H9 (cell line): Measurements from ENCODE around the gene EFEMP1. TPM values are rescaled to one million over a fixed set of nuclear protein-coding genes. Genes with fewer than 3 reads are reported as not detected.

Experiments
- DNase-seq: peaks from one replicate; pipeline ENCODE4 v3.0.0-alpha.2; 2017
- H2AFZ ChIP-seq: one replicate; pipeline ENCODE4 v1.6.1; 2013; ENCODE audit warnings: mild to moderate bottlenecking, low read length, control low read depth, moderate library complexity
- H2AK5ac ChIP-seq: 2 replicates; pipeline ENCODE4 v1.6.1; 2013; ENCODE audit warnings: low read length, control low read depth, mixed read lengths; ENCODE audit not compliant: insufficient read length
- H2BK120ac ChIP-seq: one replicate; pipeline ENCODE4 v1.6.1; 2013; ENCODE audit warnings: low read depth, mild to moderate bottlenecking, low read length, control low read depth, inconsistent platforms; ENCODE audit not compliant: poor library complexity, severe bottlenecking
- H2BK12ac ChIP-seq: 2 replicates; pipeline ENCODE4 v1.6.1; 2013; ENCODE audit warnings: low read length, control low read depth, mixed read lengths, low read depth; ENCODE audit not compliant: insufficient read length
- H2BK15ac ChIP-seq: 2 replicates; pipeline ENCODE4 v1.6.1; 2013; ENCODE audit warnings: low read depth, low read length, control low read depth
- H2BK20ac ChIP-seq: one replicate; pipeline ENCODE4 v1.6.1; 2013; ENCODE audit warnings: low read depth, mild to moderate bottlenecking, low read length, control low read depth, inconsistent platforms; ENCODE audit not compliant: poor library complexity, severe bottlenecking
- H2BK5ac ChIP-seq: 2 replicates; pipeline ENCODE4 v1.6.1; 2013; ENCODE audit warnings: low read length, control low read depth, mixed read lengths; ENCODE audit not compliant: insufficient read length
- H3K14ac ChIP-seq: 2 replicates; pipeline ENCODE4 v1.6.1; 2013; ENCODE audit warnings: low read length, control low read depth; ENCODE audit not compliant: insufficient read depth
- H3K18ac ChIP-seq: 2 replicates; pipeline ENCODE4 v1.6.1; 2013; ENCODE audit warnings: low read depth, mild to moderate bottlenecking, mixed read lengths, low read length, control low read depth; ENCODE audit not compliant: insufficient read length
- H3K23ac ChIP-seq: 2 replicates; pipeline ENCODE4 v1.6.1; 2013; ENCODE audit warnings: low read length, control low read depth, mixed read lengths, low read depth; ENCODE audit not compliant: insufficient read length
- H3K23me2 ChIP-seq: 2 replicates; pipeline ENCODE4 v1.6.1; 2013; ENCODE audit warnings: low read depth, mild to moderate bottlenecking, mixed read lengths, low read length, control low read depth; ENCODE audit not compliant: insufficient read length, poor library complexity, severe bottlenecking
- H3K27ac ChIP-seq: 2 replicates; pipeline ENCODE4 v1.5.1; 2013; ENCODE audit warnings: low read length, control low read depth, mixed read lengths, low read depth; ENCODE audit not compliant: insufficient read length
- H3K27me3 ChIP-seq: 2 replicates; pipeline ENCODE4 v1.6.1; 2013; ENCODE audit warnings: low read length, control low read depth, inconsistent platforms; ENCODE audit not compliant: insufficient read depth
- H3K4ac ChIP-seq: 2 replicates; pipeline ENCODE4 v1.6.1; 2013; ENCODE audit warnings: low read depth, mild to moderate bottlenecking, control low read depth, inconsistent platforms, low read length, moderate library complexity
- H3K4me1 ChIP-seq: 2 replicates; pipeline ENCODE4 v1.6.1; 2013; ENCODE audit warnings: low read length, control low read depth, inconsistent platforms; ENCODE audit not compliant: insufficient read depth
- H3K4me2 ChIP-seq: 2 replicates; pipeline ENCODE4 v1.6.1; 2013; ENCODE audit warnings: low read length, control low read depth, mixed read lengths; ENCODE audit not compliant: insufficient read length, insufficient read depth
- H3K56ac ChIP-seq: 2 replicates; pipeline ENCODE4 v1.6.1; 2013; ENCODE audit warnings: low read depth, mild to moderate bottlenecking, mixed read lengths, low read length, control low read depth; ENCODE audit not compliant: insufficient read length
- H3K79me1 ChIP-seq: 2 replicates; pipeline ENCODE4 v1.6.1; 2013; ENCODE audit warnings: low read depth, mild to moderate bottlenecking, moderate library complexity, low read length, control low read depth, inconsistent platforms; ENCODE audit not compliant: insufficient read depth, poor library complexity, severe bottlenecking
- H3K79me2 ChIP-seq: 2 replicates; pipeline ENCODE4 v1.6.1; 2013; ENCODE audit warnings: low read length, control low read depth, inconsistent platforms; ENCODE audit not compliant: insufficient read depth
- H3K9ac ChIP-seq: 2 replicates; pipeline ENCODE4 v1.6.1; 2013; ENCODE audit warnings: low read length, control low read depth, mixed read lengths; ENCODE audit not compliant: insufficient read length; ENCODE audit errors: extremely low read depth
- H3K9me3 ChIP-seq: one replicate; pipeline ENCODE4 v1.6.1; 2013; ENCODE audit warnings: low read depth, low read length, inconsistent platforms; ENCODE audit not compliant: control insufficient read depth
- H3T11ph ChIP-seq: one replicate; pipeline ENCODE4 v1.6.1; 2013; ENCODE audit warnings: mild to moderate bottlenecking, low read length, control low read depth, inconsistent platforms
- H4K20me1 ChIP-seq: one replicate; pipeline ENCODE4 v1.6.1; 2013; ENCODE audit not compliant: control insufficient read depth, insufficient read length, insufficient read depth
- H4K5ac ChIP-seq: 2 replicates; pipeline ENCODE4 v1.6.1; 2013; ENCODE audit warnings: low read depth, mild to moderate bottlenecking, mixed read lengths, low read length, control low read depth; ENCODE audit not compliant: insufficient read length
- H4K8ac ChIP-seq: replicated peaks from 2 replicates; pipeline ENCODE4 v1.6.1; 2013; ENCODE audit warnings: low read length, control low read depth, mixed read lengths, low read depth; ENCODE audit not compliant: insufficient read length
- H4K91ac ChIP-seq: 2 replicates; pipeline ENCODE4 v1.6.1; 2013; ENCODE audit warnings: low read depth, mild to moderate bottlenecking, moderate library complexity, mixed read lengths, low read length, control low read depth; ENCODE audit not compliant: insufficient read length
- H3K27ac Mint-ChIP-seq, 3 experiments: 2 replicates in 2 of 3; 3 replicates in 1 of 3; pipeline ENCODE4 v1.8.0; 2020 to 2021; ENCODE audit warnings: mixed read lengths in 3 of 3, mild to moderate bottlenecking in 1 of 3, moderate library complexity in 1 of 3
- H3K27me3 Mint-ChIP-seq: 2 replicates; pipeline ENCODE4 v1.8.0; 2021; ENCODE audit warnings: low read depth, mild to moderate bottlenecking, moderate library complexity, mixed read lengths
- H3K36me3 Mint-ChIP-seq, 3 experiments: 2 replicates in 2 of 3; 3 replicates in 1 of 3; pipeline ENCODE4 v1.8.0; 2020 to 2021; ENCODE audit warnings: low read depth in 3 of 3, mixed read lengths in 3 of 3; ENCODE audit not compliant: insufficient read depth in 1 of 3
- H3K4me1 Mint-ChIP-seq, 2 experiments: 2 replicates each; pipeline ENCODE4 v1.8.0; 2020; ENCODE audit warnings: mixed read lengths in 2 of 2
- H3K4me3 Mint-ChIP-seq, 2 experiments: 2 replicates in 1 of 2; 3 replicates in 1 of 2; pipeline ENCODE4 v1.8.0; 2020 to 2021; ENCODE audit warnings: mild to moderate bottlenecking in 2 of 2, mixed read lengths in 2 of 2, moderate library complexity in 1 of 2
- H3K9me3 Mint-ChIP-seq, 2 experiments: 2 replicates in 1 of 2; 3 replicates in 1 of 2; pipeline ENCODE4 v1.8.0; 2020; ENCODE audit warnings: mild to moderate bottlenecking in 2 of 2, mixed read lengths in 2 of 2, moderate library complexity in 1 of 2
- CTCF ChIP-seq: fragments of 200-600 bp; sonication (generic); conservative IDR thresholded peaks from 3 replicates; pipeline ENCODE4 v1.8.0; 2021; ENCODE audit warnings: antibody characterized with exemption, mild to moderate bottlenecking
- total RNA-seq: library from RNA; stranded (reverse); gene quantifications from 2 replicates; pipeline ENCODE4 v1.2.1, GENCODE V29; 2021

The EFEMP1 gene
- total RNA-seq, 1 experiment from 2014 or later, result 3.5 TPM

DNA sequence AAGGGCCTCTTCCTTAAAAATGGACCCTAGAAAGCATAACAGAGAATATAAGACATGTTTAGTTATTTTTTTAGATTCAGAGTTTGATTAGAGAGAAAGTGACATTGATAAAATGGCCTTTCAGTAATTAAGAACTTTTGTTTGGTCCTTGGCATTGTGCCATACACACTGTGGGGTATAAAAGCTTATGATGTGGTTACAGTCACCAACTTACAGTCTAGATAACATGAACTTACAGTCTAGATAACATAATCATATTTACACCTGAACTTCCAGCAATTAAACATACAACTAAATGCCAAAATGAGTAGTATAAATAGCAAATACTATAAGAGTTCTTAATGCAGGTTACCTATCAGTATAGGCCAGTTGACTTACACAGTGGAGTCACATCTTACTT lies 25.6 kb upstream of the EFEMP1 start:
- no peak overlapping the region for H4K5ac ChIP-seq
- H3K79me1 ChIP-seq, result no peaks in the 10 kb centered on the region
- no peak overlapping the region for H3K4me3 Mint-ChIP-seq
- H2BK12ac ChIP-seq, result no peak overlapping the region
- no peaks in the 10 kb centered on the region for H3K79me2 ChIP-seq
- H3K27ac Mint-ChIP-seq, result no peak overlapping the region
- no peak overlapping the region for H2BK15ac ChIP-seq
- no peak overlapping the region for H2AK5ac ChIP-seq
- H3K4ac ChIP-seq, result no peak overlapping the region
- H3K18ac ChIP-seq, result no peak overlapping the region
- TF ChIP-seq CTCF, result no peak
- H3K27me3 ChIP-seq, result no peaks in the 10 kb centered on the region
- DNase-seq, result no peak
- H3K23ac ChIP-seq, result no peak overlapping the region
- H3K9ac ChIP-seq, result no peak overlapping the region
- no peaks in the 10 kb centered on the region for H4K20me1 ChIP-seq
- H3K4me1 ChIP-seq, result no peaks in the 10 kb centered on the region
- no peaks in the 10 kb centered on the region for H3K9me3 ChIP-seq
- H2BK5ac ChIP-seq, result no peak overlapping the region
- H2AFZ ChIP-seq, result no peak overlapping the region
- no peaks in the 10 kb centered on the region for H3K36me3 Mint-ChIP-seq
- H3K23me2 ChIP-seq, result no peaks in the 10 kb centered on the region
- no peak overlapping the region for H4K8ac ChIP-seq
- H2BK120ac ChIP-seq, result no peak overlapping the region
- peaks cover 0 to 5% of the 10 kb centered on the region in 2 experiments; a peak in 2 of 4 replicates for H3K4me1 Mint-ChIP-seq
- H3K27me3 Mint-ChIP-seq, result peaks cover 3% of the 10 kb centered on the region
- no peak overlapping the region for H3K56ac ChIP-seq
- no peak overlapping the region for H2BK20ac ChIP-seq
- no peaks in the 10 kb centered on the region for H3K9me3 Mint-ChIP-seq
- H3K14ac ChIP-seq, result no peak overlapping the region
- H3T11ph ChIP-seq, result no peak overlapping the region
- H3K27ac ChIP-seq, result no peak overlapping the region
- no peak overlapping the region for H3K4me2 ChIP-seq
- no peak overlapping the region for H4K91ac ChIP-seq
